HK-2 (cell line): Measurements from ENCODE around the gene PTPRA.
A peak's percentile ranks its signal among the peaks of the same experiment; 100 is the strongest.

Experiments used
- DNase-seq: peaks from one replicate; pipeline ENCODE4 v3.0.0-alpha.2; 2018; ENCODE audit not compliant: unreplicated experiment

Gene PTPRA

GRCh38 chr20:2858591-2858990 is 14.7 kb upstream of the PTPRA start:
- DNase-seq: no peak

GRCh38 chr20:2859330-2860121 is 13.8 kb upstream of the PTPRA start:
- no peak for DNase-seq

GRCh38 chr20:2864626-2865025 is 8.7 kb upstream of the PTPRA start:
- no peak for DNase-seq

- no peak for DNase-seq
These were observed 8.2 kb upstream of the PTPRA start for GRCh38 chr20:2865101-2865500.

GRCh38 chr20:2865630-2866029 is 7.7 kb upstream of the PTPRA start:
- no peak for DNase-seq

GRCh38 chr20:2866236-2866635 is 7.0 kb upstream of the PTPRA start:
- DNase-seq: no peak

GRCh38 chr20:2867081-2867864 is 6.0 kb upstream of the PTPRA start:
- no peak for DNase-seq

- DNase-seq: no peak
These were observed 3.9 kb upstream of the PTPRA start for GRCh38 chr20:2869381-2869780.

GRCh38 chr20:2871111-2871465 is 2.2 kb upstream of the PTPRA start:
- DNase-seq: no peak

GRCh38 chr20:2871661-2872458 is 1.4 kb upstream of the PTPRA start:
- no peak for DNase-seq

GRCh38 chr20:2872459-2873009 is 747 bp upstream of the PTPRA start:
- DNase-seq: peak; percentile 31

GRCh38 chr20:2873747-2874041 is 413 bp downstream of the PTPRA start:
- no peak for DNase-seq

GRCh38 chr20:2874456-2874855 is 1.2 kb downstream of the PTPRA start:
- DNase-seq: no peak

GRCh38 chr20:2875690-2876203 is 2.5 kb downstream of the PTPRA start:
- no peak for DNase-seq

- no peak for DNase-seq
These were observed 5.2 kb downstream of the PTPRA start for GRCh38 chr20:2878515-2878914.

GRCh38 chr20:2879146-2879545 is 5.9 kb downstream of the PTPRA start:
- no peak for DNase-seq

- no peak for DNase-seq
These were observed 7.4 kb downstream of the PTPRA start for GRCh38 chr20:2880650-2881049.

GRCh38 chr20:2883726-2884637 is 10.7 kb downstream of the PTPRA start:
- DNase-seq: no peak

- no peak for DNase-seq
These were observed 14.4 kb downstream of the PTPRA start for GRCh38 chr20:2887715-2888114.

GRCh38 chr20:2888224-2888955 is 15.1 kb downstream of the PTPRA start:
- DNase-seq: no peak
